HL-60 (cell line): ENCODE results near the gene SHISA2.
"Not testable (repeated sequence)": the region's sequence is repeated elsewhere in the genome, so short reads cannot be mapped to it uniquely, and the experiment has no call there.

Source experiments
- DNase-seq, 2 experiments: peaks; one replicate each; pipeline ENCODE4 v3.0.0-alpha.2; 2010 to 2020; ENCODE audit warnings: low read depth in 1 of 2, low spot score in 1 of 2
- H3K27ac ChIP-seq: fragments of 250-450 bp; sonication (Bioruptor Pico); replicated peaks from 2 replicates; pipeline ENCODE4 v1.5.1; 2020; ENCODE audit warnings: mild to moderate bottlenecking, moderate library complexity
- H3K27me3 ChIP-seq: fragments of 250-450 bp; sonication (Bioruptor Pico); 2 replicates; pipeline ENCODE4 v1.5.1; 2021; ENCODE audit warnings: mild to moderate bottlenecking, moderate library complexity; ENCODE audit not compliant: insufficient read depth, poor library complexity, severe bottlenecking
- H3K4me3 ChIP-seq: replicated peaks from 2 replicates; pipeline ENCODE4 v1.5.1; 2011; ENCODE audit warnings: mild to moderate bottlenecking, control low read depth, low read length; ENCODE audit not compliant: insufficient read depth
- GABPA ChIP-seq: IDR thresholded peaks from 2 replicates; pipeline ENCODE4 v1.6.1; 2012; ENCODE audit warnings: low read depth
- POLR2AphosphoS5 ChIP-seq: IDR thresholded peaks from 2 replicates; pipeline ENCODE4 v1.6.1; 2012; ENCODE audit warnings: low read depth
- SPI1 ChIP-seq: IDR thresholded peaks from 2 replicates; pipeline ENCODE4 v1.6.1; 2012; ENCODE audit warnings: low read depth, mild to moderate bottlenecking, borderline replicate concordance
- long read RNA-seq: library from polyadenylated mRNA; unstranded; transcript quantifications from one replicate; pipeline ENCODE4 v2.0.0, GENCODE V29; 2020
- TF ChIP-seq, protein P1 (sequence below): IDR thresholded peaks from 2 replicates; pipeline ENCODE4 v1.6.1; 2012; ENCODE audit warnings: low read depth; ENCODE audit not compliant: insufficient replicate concordance
- TF ChIP-seq, protein P2 (sequence below): IDR thresholded peaks from one replicate; pipeline ENCODE4 v1.5.1; 2011; ENCODE audit warnings: low read length, control low read depth, inconsistent platforms; ENCODE audit not compliant: insufficient read depth

SHISA2 gene
- long read RNA-seq, result 0 reads

DNA sequence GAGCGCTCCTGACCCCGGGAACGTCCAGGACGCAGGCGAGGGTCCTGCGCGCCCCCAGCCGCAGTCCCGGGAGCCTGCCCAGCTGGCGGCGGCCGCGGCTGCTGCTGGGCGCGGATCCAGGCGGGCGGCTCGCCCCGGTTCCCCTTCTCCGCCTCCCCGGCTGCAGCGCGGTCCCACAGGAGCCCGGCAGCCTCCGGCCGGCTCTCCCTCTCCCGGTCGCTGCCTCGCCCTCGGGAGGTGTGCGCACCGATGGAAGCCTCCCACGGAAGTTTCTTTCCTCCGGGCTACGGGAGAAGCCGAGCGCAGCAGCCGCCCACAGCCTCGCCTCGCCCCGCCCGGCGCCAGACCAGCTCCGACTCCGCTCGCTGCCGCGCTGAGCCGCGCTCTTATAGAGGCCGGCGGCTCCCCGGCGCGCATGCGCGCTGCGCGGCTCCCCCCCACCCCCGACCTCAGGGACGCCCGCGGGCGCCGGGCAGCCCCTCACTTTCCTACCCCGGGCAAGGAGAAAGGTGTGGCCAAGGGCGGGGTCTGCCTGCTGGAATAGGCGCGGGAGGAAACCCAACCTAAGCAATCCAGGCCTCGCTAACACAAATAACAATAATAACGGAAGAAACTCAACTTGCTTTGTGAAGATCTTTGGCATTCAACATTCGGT is at the start of gene SHISA2:
Gene SHISA2, minus strand, starts transcription at position 360 of the 655 bp plus-strand sequence. CDS start 1,041 bp downstream, outside the sequence.
- TF ChIP-seq SPI1 (no peak), POLR2AphosphoS5 (peak; percentile 26; the same call in 1 of the 2 replicates), GABPA (no peak)
- TF ChIP-seq, protein P1, sequence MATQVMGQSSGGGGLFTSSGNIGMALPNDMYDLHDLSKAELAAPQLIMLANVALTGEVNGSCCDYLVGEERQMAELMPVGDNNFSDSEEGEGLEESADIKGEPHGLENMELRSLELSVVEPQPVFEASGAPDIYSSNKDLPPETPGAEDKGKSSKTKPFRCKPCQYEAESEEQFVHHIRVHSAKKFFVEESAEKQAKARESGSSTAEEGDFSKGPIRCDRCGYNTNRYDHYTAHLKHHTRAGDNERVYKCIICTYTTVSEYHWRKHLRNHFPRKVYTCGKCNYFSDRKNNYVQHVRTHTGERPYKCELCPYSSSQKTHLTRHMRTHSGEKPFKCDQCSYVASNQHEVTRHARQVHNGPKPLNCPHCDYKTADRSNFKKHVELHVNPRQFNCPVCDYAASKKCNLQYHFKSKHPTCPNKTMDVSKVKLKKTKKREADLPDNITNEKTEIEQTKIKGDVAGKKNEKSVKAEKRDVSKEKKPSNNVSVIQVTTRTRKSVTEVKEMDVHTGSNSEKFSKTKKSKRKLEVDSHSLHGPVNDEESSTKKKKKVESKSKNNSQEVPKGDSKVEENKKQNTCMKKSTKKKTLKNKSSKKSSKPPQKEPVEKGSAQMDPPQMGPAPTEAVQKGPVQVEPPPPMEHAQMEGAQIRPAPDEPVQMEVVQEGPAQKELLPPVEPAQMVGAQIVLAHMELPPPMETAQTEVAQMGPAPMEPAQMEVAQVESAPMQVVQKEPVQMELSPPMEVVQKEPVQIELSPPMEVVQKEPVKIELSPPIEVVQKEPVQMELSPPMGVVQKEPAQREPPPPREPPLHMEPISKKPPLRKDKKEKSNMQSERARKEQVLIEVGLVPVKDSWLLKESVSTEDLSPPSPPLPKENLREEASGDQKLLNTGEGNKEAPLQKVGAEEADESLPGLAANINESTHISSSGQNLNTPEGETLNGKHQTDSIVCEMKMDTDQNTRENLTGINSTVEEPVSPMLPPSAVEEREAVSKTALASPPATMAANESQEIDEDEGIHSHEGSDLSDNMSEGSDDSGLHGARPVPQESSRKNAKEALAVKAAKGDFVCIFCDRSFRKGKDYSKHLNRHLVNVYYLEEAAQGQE, result no peak
- TF ChIP-seq, protein P2, sequence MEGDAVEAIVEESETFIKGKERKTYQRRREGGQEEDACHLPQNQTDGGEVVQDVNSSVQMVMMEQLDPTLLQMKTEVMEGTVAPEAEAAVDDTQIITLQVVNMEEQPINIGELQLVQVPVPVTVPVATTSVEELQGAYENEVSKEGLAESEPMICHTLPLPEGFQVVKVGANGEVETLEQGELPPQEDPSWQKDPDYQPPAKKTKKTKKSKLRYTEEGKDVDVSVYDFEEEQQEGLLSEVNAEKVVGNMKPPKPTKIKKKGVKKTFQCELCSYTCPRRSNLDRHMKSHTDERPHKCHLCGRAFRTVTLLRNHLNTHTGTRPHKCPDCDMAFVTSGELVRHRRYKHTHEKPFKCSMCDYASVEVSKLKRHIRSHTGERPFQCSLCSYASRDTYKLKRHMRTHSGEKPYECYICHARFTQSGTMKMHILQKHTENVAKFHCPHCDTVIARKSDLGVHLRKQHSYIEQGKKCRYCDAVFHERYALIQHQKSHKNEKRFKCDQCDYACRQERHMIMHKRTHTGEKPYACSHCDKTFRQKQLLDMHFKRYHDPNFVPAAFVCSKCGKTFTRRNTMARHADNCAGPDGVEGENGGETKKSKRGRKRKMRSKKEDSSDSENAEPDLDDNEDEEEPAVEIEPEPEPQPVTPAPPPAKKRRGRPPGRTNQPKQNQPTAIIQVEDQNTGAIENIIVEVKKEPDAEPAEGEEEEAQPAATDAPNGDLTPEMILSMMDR, result no peak
- H3K27me3 ChIP-seq, result peaks cover 50% of the 10 kb centered on the region
- peak within 1 kb of the TSS; percentile 52 for H3K4me3 ChIP-seq
- DNase-seq, result peak; percentile 20 to 22
- H3K27ac ChIP-seq, result no peak within 1 kb of the TSS

DNA sequence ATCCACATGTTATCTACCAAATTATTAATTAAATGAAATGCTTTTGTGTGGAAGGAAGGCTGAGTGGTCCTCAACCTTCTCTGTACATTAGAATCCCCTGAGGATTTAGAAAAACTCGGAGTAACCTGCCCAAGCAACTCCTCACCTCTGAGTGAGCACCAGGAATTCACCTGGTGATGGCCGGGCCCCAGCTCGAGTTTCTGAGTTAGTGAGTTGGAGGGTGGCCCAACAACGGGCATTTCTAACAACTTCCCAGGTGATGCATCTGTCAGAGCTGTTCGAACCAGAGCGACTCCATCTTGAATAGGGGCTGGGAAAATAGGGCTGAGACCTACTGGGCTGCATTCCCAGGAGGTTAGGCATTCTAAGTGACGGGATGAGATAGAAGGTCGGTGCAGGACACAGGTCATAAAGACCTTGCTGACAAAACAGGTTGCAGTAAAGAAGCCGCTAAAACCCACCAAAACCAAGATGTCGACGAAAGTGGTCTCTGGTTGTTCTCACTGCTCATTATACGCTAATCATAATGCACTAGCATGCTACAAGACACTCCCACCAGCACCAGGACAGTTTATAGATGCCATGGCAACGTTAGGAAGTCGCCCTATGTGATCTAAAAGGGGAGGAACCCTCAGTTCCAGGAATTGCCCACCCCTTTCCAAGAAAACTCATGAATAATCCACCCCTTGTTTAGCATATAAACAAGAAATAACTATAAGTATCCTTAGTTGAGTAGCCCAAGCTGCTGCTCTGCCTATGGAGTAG is 44.2 kb upstream of the SHISA2 start:
- TF ChIP-seq GABPA (no peak), POLR2AphosphoS5 (no peak), SPI1 (no peak)
- TF ChIP-seq, protein P2, result no peak
- TF ChIP-seq, protein P1, result no peak
- Histone ChIP-seq H3K27me3 (peaks cover 2% of the 10 kb centered on the region), H3K27ac (no peak overlapping the region), H3K4me3 (no peak overlapping the region)
- DNase-seq, result no peak

DNA sequence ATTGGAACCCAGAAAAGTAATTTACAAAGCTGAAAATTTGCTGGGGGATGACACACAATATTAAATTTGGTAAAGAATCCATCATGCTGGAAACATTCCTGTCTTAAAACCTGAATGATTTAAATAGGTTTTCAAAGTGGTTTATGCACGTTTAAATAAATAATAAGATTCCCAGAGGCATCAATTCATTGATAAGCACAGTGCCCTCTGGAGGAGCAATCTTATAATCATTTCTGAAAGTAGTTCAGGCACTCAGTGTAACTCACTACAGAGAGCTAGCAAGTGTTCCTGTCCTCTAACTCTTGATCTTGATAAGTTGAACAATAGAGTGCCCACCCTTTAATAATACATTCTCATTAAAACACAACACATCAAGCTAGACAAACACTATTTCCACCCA is 43.5 kb upstream of the SHISA2 start:
- peaks cover 2% of the 10 kb centered on the region for H3K27me3 ChIP-seq
- no peak for DNase-seq
- TF ChIP-seq POLR2AphosphoS5 (no peak), SPI1 (no peak), GABPA (no peak)
- TF ChIP-seq, protein P1, result no peak
- TF ChIP-seq, protein P2, result no peak
- H3K4me3 ChIP-seq, result no peak overlapping the region
- no peak overlapping the region for H3K27ac ChIP-seq

DNA sequence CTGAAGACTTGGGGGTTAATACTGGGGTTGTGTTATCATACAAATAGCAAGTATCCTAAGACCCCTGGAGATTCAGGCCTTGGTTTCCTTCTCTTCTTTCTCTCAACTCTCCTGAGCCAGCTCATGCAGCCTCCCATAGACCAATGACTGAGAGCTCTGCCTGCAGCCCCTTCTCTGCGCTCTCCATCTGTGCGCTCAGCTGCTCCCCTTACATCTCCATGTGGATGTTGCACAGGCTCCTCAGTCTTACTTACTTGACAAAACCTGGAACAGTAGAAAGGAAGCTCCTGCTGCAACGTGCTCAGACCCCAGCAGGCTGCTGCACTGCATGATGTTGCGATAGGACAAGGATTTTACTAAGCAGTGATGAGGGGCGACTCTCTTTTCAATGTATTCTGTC is 25.0 kb upstream of the SHISA2 start:
- DNase-seq, H3K4me3 ChIP-seq, H3K27ac ChIP-seq: not testable (repeated sequence)
- peaks cover 16% of the 10 kb centered on the region for H3K27me3 ChIP-seq
